PFSK-1 (cell line): ENCODE measurements around the gene MAB21L3.

Source experiments
- FOXP2 ChIP-seq: optimal IDR thresholded peaks from 2 replicates; pipeline ENCODE3; 2011; ENCODE audit warnings: borderline replicate concordance, control low read depth, inconsistent platforms; ENCODE audit not compliant: insufficient read depth; ENCODE audit errors: extremely low read length, extremely low read depth
- POLR2AphosphoS5 ChIP-seq: IDR thresholded peaks from 2 replicates; pipeline ENCODE4 v1.6.1; 2012; ENCODE audit warnings: low read depth, mild to moderate bottlenecking, control low read depth, low read length, moderate library complexity
- REST ChIP-seq, 2 experiments: IDR thresholded peaks; 2 replicates each; pipeline versions ENCODE4 v1.6.1 to v1.8.0; 2011 to 2012; ENCODE audit warnings: low read depth in 2 of 2, low read length in 2 of 2, control low read depth in 1 of 2, inconsistent platforms in 1 of 2, mild to moderate bottlenecking in 1 of 2, moderate library complexity in 1 of 2; ENCODE audit not compliant: insufficient read depth in 1 of 2
- SIN3A ChIP-seq: IDR thresholded peaks from 2 replicates; pipeline ENCODE4 v1.6.1; 2012; ENCODE audit warnings: mild to moderate bottlenecking, low read length, moderate library complexity, borderline replicate concordance; ENCODE audit not compliant: insufficient read depth
- TAF1 ChIP-seq: IDR thresholded peaks from 2 replicates; pipeline ENCODE4 v1.6.1; 2012; ENCODE audit warnings: low read length, control low read depth, borderline replicate concordance; ENCODE audit not compliant: insufficient read depth

MAB21L3 gene

GRCh38 chr1:116154536-116154935 lies 43.3 kb downstream of the MAB21L3 start:
- no peak for TF ChIP-seq SIN3A
- TF ChIP-seq REST (IDR thresholded peaks at IDR 0.05; ENCODE audit: insufficient read depth in 1 of 2, low read depth in 2 of 2, low read length in 2 of 2): no peak
- no peak for TF ChIP-seq TAF1
- TF ChIP-seq POLR2AphosphoS5: no peak
- no peak for TF ChIP-seq FOXP2

DNA sequence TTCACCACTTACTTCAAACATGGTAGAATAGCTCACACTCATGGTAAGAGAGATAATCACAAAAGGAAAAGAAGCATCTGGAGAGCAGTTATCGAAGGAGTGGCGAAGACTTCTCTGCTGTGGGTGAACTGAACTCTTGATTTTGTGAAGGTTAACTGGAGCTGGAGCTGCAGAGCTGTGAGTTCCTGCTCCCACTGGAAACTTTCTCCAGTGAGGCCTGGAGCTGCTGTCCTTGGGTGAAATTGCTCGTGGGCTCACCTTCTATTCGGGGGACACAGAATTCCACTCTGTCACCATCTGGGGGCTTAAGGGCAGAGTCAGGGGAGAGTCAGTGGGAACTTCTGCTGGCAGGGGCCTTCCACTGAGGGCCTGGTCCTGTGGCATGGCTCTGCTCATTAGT lies 45.9 kb downstream of the MAB21L3 start:
- no peak for TF ChIP-seq SIN3A
- TF ChIP-seq POLR2AphosphoS5: no peak

DNA sequence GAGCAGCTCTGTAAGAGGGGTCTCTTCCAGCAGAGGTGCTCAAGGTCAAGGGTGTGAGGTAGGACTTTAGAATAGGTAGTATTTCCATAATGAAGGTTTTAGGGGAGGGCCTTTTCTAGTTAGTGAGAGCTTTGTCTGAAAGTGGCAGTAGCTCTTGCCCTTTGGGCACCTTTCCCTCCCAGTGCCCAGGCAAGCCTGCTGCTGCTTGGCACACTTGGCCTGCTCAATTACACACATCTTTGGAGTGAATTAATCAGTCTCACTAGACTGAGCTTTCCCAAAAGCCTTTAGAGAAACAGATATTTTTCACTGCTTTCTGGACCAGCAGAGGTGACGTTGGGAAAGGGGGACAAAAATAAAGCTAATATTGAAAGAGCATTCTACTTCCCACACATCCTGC lies 48.0 kb downstream of the MAB21L3 start:
- TF ChIP-seq POLR2AphosphoS5 (no peak), REST (IDR thresholded peaks at IDR 0.05; ENCODE audit: insufficient read depth in 1 of 2, low read depth in 2 of 2, low read length in 2 of 2) (no peak), FOXP2 (no peak), TAF1 (no peak), SIN3A (no peak)

- no peak for TF ChIP-seq SIN3A
- TF ChIP-seq REST (IDR thresholded peaks at IDR 0.05; ENCODE audit: insufficient read depth in 1 of 2, low read depth in 2 of 2, low read length in 2 of 2): no peak
- no peak for TF ChIP-seq TAF1
- TF ChIP-seq FOXP2: no peak
- TF ChIP-seq POLR2AphosphoS5: no peak
Observed at GRCh38 chr1:116159611-116160010, 48.4 kb downstream of the MAB21L3 start.

- no peak for TF ChIP-seq SIN3A
- no peak for TF ChIP-seq FOXP2
- no peak for TF ChIP-seq POLR2AphosphoS5
- TF ChIP-seq REST (IDR thresholded peaks at IDR 0.05; ENCODE audit: insufficient read depth in 1 of 2, low read depth in 2 of 2, low read length in 2 of 2): no peak
- TF ChIP-seq TAF1: no peak
Observed at GRCh38 chr1:116161390-116161789, 50.2 kb downstream of the MAB21L3 start.
